ENCODE data around the gene RAMACL. TPM values are rescaled to one million over a fixed set of nuclear protein-coding genes. Genes with fewer than 3 reads are reported as not detected.

RAMACL gene
- total and polyA plus RNA-seq, 2 of the 13 experiments (the other 11 are each of a cell fraction or from before 2014, with no cell fraction given) = 0.09 to 0.29 TPM

DNA sequence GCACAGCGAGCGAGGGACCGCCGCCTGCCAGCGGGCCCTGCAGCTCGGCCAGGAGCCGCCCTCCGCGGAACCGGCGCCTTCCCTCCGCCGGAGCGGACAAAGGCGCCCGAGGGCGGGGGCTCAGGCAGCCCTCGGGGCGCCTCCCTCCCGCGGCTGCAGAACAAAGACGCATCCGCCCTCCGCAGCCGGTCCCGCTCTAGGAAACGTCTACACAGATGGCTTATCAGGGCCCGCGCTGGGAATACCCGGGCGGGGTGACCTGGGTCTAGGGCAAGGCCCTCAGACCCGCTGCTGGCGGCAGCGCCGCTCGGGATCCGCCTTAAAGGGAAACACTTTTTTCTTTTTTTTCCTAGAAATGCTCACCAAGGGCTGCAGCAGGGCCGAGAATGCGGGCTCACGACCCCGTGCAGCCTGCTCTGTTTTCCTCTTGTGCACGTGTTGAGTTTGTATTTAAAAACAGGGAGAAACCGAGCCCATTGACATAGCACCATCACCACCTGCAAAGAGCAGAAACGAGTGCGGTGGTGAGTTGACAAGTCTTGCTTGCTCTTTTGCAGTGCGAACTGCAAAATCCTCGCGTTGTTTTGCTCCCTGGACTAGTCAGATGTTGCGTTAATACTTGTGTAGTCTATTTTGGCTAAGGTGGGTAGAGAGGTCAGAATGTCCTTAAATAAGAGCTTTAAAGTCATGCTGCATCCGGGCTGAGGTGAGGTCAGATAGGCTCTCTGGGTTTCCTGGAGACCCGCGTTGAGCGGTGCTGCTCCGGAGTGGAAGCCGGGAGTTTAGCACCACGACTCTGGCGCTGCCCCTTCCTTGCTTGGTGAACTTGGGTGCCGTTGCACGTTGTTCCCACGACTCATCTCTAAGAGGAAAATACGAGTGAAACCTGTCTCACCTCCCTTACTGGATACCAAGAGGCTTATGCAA lies 41.7 kb upstream of the RAMACL start:
- ATAC-seq (peak; percentile 68), FAIRE-seq (no peak), DNase-seq (ENCODE audit: low spot score) (peak; percentile 25)
- Histone ChIP-seq H3K9me3 (ENCODE audit: low read length) (no peaks in the 10 kb centered on the region), H3K36me3 (replicated peaks in 1 of 2; ENCODE audit: control insufficient read depth in 1 of 2, insufficient read depth in 2 of 2, low read length in 2 of 2) (no peaks in the 10 kb centered on the region), H3K79me2 (ENCODE audit: insufficient read depth, low read length) (no peaks in the 10 kb centered on the region), H3K4me3 (replicated peaks in 1 of 3; ENCODE audit: insufficient read depth in 1 of 3, low read depth in 2 of 3, low read length in 3 of 3) (peak overlapping the region; percentile 53 to 67 (median 59)), H4K20me1 (ENCODE audit: insufficient read depth, low read length) (no peaks in the 10 kb centered on the region; the same call in 1 of the 2 replicates), H3K27ac (ENCODE audit: extremely low read length, insufficient read depth, low read length) (no peak overlapping the region), H3K27me3 (ENCODE audit: control insufficient read depth in 1 of 2, insufficient read depth in 2 of 2, low read length in 2 of 2) (peaks cover 16 to 71% of the 10 kb centered on the region in 2 experiments), H3K4me1 (ENCODE audit: insufficient read depth, low read length) (peaks cover 12% of the 10 kb centered on the region), H2AFZ (ENCODE audit: low read length) (no peak overlapping the region), H3K9ac (ENCODE audit: insufficient read depth, low read depth, low read length) (no peak overlapping the region), H3K4me2 (ENCODE audit: low read depth, low read length) (peak overlapping the region; percentile 72)
- intact Hi-C loops (cut with micrococcal nuclease; ENCODE audit: unreplicated experiment) (no loop called here), in situ Hi-C loops (cut with HindIII; ENCODE audit: extremely low pct_ligation_motif_present, low pct_unique_long_range_greater_than_20kb) (no loop called here)
- no TSS peak for BruUV-seq (replicated peaks)
- ChIA-PET POLR2A (interaction anchor here (0.6 to 0.9 kb wide), 2 partner anchors 147 to 285 kb away, joined by 3 read pairs; no protein-coding TSS in a partner anchor), CTCF (ENCODE audit: low intra/inter-chr PET ratio, low total read pairs) (no interaction called here)
- WGBS (ENCODE audit: low lambda C conversion rate) = 14% methylated on average over 38 of the region's 61 CpGs
- TF ChIP-seq, protein P1, sequence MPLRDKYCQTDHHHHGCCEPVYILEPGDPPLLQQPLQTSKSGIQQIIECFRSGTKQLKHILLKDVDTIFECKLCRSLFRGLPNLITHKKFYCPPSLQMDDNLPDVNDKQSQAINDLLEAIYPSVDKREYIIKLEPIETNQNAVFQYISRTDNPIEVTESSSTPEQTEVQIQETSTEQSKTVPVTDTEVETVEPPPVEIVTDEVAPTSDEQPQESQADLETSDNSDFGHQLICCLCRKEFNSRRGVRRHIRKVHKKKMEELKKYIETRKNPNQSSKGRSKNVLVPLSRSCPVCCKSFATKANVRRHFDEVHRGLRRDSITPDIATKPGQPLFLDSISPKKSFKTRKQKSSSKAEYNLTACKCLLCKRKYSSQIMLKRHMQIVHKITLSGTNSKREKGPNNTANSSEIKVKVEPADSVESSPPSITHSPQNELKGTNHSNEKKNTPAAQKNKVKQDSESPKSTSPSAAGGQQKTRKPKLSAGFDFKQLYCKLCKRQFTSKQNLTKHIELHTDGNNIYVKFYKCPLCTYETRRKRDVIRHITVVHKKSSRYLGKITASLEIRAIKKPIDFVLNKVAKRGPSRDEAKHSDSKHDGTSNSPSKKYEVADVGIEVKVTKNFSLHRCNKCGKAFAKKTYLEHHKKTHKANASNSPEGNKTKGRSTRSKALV (CRISPR knock-in tag; IDR thresholded peaks at IDR 0.05) = 0 out of 2 replicates have a peak, but pooled peaks have one; percentile 37
- TF ChIP-seq, protein P2, sequence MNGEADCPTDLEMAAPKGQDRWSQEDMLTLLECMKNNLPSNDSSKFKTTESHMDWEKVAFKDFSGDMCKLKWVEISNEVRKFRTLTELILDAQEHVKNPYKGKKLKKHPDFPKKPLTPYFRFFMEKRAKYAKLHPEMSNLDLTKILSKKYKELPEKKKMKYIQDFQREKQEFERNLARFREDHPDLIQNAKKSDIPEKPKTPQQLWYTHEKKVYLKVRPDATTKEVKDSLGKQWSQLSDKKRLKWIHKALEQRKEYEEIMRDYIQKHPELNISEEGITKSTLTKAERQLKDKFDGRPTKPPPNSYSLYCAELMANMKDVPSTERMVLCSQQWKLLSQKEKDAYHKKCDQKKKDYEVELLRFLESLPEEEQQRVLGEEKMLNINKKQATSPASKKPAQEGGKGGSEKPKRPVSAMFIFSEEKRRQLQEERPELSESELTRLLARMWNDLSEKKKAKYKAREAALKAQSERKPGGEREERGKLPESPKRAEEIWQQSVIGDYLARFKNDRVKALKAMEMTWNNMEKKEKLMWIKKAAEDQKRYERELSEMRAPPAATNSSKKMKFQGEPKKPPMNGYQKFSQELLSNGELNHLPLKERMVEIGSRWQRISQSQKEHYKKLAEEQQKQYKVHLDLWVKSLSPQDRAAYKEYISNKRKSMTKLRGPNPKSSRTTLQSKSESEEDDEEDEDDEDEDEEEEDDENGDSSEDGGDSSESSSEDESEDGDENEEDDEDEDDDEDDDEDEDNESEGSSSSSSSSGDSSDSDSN (CRISPR knock-in tag; IDR thresholded peaks at IDR 0.05) = peak; percentile 59; the same call in 1 of the 2 replicates
- TF ChIP-seq TGIF2 (CRISPR knock-in tag; IDR thresholded peaks at IDR 0.05) (0 out of 2 replicates have a peak, but pooled peaks have one; percentile 18), GFI1 (CRISPR knock-in tag; IDR thresholded peaks at IDR 0.05; ENCODE audit: borderline replicate concordance) (no peak), GZF1 (CRISPR knock-in tag; IDR thresholded peaks at IDR 0.05) (no peak), ZNF777 (CRISPR knock-in tag; IDR thresholded peaks at IDR 0.05) (no peak), MTF2 (CRISPR knock-in tag; IDR thresholded peaks at IDR 0.05; ENCODE audit: borderline replicate concordance) (0 out of 2 replicates have a peak, but pooled peaks have one; percentile 24), GPN1 (CRISPR knock-in tag; IDR thresholded peaks at IDR 0.05; ENCODE audit: borderline replicate concordance) (no peak), MIER3 (CRISPR knock-in tag; IDR thresholded peaks at IDR 0.05; ENCODE audit: borderline replicate concordance) (no peak), ZNF431 (CRISPR knock-in tag; IDR thresholded peaks at IDR 0.05; ENCODE audit: borderline replicate concordance, low read depth) (no peak)
- TF ChIP-seq, protein P3, sequence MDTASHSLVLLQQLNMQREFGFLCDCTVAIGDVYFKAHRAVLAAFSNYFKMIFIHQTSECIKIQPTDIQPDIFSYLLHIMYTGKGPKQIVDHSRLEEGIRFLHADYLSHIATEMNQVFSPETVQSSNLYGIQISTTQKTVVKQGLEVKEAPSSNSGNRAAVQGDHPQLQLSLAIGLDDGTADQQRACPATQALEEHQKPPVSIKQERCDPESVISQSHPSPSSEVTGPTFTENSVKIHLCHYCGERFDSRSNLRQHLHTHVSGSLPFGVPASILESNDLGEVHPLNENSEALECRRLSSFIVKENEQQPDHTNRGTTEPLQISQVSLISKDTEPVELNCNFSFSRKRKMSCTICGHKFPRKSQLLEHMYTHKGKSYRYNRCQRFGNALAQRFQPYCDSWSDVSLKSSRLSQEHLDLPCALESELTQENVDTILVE (CRISPR knock-in tag; IDR thresholded peaks at IDR 0.05) = no peak
- TF ChIP-seq, protein P4, sequence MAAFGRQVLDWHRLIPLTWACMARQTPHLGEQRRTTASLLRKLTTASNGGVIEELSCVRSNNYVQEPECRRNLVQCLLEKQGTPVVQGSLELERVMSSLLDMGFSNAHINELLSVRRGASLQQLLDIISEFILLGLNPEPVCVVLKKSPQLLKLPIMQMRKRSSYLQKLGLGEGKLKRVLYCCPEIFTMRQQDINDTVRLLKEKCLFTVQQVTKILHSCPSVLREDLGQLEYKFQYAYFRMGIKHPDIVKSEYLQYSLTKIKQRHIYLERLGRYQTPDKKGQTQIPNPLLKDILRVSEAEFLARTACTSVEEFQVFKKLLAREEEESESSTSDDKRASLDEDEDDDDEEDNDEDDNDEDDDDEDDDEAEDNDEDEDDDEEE (CRISPR knock-in tag; IDR thresholded peaks at IDR 0.05) = 0 out of 2 replicates have a peak, but pooled peaks have one; percentile 46
- TF ChIP-seq, protein P5, sequence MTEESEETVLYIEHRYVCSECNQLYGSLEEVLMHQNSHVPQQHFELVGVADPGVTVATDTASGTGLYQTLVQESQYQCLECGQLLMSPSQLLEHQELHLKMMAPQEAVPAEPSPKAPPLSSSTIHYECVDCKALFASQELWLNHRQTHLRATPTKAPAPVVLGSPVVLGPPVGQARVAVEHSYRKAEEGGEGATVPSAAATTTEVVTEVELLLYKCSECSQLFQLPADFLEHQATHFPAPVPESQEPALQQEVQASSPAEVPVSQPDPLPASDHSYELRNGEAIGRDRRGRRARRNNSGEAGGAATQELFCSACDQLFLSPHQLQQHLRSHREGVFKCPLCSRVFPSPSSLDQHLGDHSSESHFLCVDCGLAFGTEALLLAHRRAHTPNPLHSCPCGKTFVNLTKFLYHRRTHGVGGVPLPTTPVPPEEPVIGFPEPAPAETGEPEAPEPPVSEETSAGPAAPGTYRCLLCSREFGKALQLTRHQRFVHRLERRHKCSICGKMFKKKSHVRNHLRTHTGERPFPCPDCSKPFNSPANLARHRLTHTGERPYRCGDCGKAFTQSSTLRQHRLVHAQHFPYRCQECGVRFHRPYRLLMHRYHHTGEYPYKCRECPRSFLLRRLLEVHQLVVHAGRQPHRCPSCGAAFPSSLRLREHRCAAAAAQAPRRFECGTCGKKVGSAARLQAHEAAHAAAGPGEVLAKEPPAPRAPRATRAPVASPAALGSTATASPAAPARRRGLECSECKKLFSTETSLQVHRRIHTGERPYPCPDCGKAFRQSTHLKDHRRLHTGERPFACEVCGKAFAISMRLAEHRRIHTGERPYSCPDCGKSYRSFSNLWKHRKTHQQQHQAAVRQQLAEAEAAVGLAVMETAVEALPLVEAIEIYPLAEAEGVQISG (CRISPR knock-in tag; IDR thresholded peaks at IDR 0.05) = peak; percentile 47; the same call in 1 of the 2 replicates

Data from HepG2 (cell line).